HG03139 (cell line): ENCODE results near the gene EGLN2.
"Not testable (repeated sequence)": the region's sequence is repeated elsewhere in the genome, so short reads cannot be mapped to it uniquely, and the experiment has no call there.

Source experiments
- ATAC-seq: cut with Tn5 transposase; IDR thresholded peaks from one replicate; pipeline ENCODE4 v1.9.1; 2021; ENCODE audit not compliant: unreplicated experiment

EGLN2 gene

DNA sequence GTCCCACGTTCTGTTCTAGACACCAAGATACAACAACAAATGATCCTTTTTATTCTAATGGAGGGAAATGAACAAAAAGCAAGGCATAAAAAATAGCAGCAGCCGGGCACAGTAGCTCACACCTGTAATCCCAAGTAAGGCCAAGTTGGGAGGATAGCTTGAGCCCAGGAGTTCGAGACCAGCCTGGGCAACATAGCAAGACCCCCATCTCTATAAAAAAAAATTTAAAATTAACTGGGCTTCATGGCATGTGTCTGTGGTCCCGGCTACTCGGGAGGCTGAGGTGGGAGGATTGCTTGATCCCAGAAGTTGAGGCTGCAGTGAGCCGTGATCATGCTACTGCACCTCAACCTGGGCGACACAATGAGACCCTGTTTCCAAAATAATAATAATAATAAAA lies 22.6 kb upstream of the EGLN2 start:
- no peak for ATAC-seq

DNA sequence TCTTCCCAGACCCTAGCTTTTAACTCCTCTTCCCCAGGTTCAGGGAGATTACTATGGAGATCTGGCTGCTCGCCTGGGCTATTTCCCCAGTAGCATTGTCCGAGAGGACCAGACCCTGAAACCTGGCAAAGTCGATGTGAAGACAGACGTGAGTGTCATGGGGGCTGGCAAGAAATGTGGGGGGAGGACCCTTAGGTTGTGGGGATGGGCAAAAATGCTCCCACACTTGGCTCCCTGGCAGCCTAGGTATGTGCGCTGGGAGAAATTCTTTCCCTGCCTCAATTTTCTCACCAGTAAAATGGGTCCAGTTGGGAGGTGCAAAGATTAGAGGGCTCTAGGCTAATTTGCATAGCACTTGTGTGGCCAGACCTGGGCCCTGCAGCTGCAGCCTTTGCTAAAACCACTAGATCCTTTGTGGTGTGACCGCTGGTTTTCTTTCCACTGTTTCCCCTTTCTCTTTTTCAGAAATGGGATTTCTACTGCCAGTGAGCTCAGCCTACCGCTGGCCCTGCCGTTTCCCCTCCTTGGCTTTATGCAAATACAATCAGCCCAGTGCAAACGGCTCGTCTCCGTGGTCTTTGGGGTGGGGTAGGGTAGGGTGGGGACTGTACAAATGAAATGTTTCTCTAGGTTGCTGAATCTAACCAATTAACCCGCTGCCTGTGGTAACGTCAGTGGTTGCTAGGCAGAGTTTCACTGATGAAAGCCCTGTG lies 21.9 kb upstream of the EGLN2 start:
- ATAC-seq: peak; percentile 49

DNA sequence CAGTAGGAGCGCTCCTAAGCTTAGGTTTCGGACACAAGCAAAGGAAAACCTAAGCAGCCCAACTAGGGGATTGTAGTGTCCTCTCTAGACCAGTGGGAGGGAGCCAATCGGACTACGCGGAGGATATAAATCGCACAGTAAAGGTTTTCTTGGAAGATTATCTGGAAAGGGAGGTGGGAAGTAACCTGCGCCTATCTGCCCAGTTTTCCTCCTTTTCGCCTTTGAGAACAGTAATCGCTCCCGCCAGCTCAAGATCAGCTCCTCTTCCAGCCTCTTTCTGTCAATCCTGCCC lies 21.4 kb upstream of the EGLN2 start:
- ATAC-seq: no peak

DNA sequence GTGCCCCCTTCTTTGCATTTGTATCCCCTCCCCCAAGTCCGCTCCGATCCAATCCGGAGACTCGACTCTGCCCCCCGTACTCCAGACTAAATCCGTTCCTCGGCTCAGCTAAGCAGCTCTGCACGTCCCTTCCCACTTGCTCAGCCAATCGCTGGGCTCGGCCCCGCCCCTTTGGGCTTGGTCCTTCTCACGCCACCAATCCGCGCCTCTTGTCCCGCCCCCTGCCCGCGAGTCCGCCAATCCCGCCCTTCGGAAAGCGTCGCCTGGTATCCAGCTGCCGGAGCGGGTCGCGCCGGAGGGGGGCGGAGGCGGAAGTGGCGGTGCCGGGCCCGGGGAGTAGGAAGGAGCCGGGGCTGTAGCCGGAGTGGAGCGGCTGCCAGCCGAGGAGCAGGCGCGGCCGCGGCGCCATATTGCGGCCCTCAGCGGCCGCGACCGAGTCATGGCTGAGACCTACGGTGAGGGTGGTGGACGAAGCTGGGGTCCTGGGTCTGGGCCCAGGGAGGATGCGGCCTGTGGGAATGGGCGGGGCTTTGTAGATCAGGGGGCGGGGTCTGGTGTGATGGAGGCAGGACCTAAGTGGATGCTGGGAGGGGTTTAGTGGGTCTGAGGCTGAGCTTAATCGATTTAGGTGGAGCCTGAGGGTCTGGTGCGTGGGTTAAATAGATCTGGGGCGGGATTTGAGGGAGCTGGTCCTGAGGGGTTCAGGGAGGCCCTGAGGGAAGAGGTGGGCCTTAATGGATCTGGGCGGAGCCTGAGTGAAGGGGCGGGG lies 20.9 kb upstream of the EGLN2 start, which contains the start of gene RAB4B:
Gene RAB4B (plus strand): TSS at position 311 of the 769 bp plus-strand sequence. CDS start 129 bp downstream, at position 440.
- ATAC-seq: peak; percentile 60

GRCh38 chr19:40778706-40779284 lies 20.2 kb upstream of the EGLN2 start:
- no peak for ATAC-seq

DNA sequence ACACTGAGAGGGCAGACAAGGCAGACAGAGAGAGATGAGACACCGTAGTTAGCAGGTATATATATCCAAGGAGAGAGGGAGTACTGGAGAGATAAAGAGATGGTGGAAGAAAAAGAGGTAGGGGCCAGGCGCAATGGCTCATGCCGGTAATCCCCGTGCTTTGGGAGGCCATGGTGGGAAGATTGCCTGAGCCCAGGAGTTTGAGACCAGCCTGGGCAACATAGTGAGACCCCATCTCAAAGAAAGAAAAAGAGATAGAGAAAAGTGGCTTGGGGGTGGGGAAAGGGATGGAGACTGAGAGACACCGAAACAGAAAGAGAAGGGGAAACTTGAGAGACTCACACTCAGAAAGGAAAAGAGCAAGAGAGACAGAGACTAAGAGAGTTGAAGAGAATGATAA lies 18.4 kb upstream of the EGLN2 start:
- no peak for ATAC-seq

DNA sequence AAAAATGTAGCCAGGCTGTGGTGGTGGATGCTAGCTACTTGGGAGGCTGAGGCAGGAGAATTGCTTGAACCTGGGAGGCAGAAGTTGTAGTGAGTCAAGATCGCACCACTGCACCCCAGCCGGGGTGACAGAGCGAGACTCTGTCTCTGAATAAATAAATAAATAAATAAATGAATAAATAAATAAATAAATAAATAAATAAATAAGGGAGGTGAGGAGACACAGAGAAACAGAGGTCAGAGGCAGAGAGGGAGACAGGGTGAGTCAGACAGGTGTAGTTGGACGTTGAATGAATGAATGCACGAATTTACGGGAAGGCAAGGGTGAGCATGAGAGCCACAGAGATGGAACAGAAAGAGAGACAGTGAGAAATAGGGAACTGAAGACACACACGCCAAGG lies 17.9 kb upstream of the EGLN2 start:
- ATAC-seq: no peak

GRCh38 chr19:40783711-40784110 lies 15.3 kb upstream of the EGLN2 start:
- ATAC-seq: no peak

DNA sequence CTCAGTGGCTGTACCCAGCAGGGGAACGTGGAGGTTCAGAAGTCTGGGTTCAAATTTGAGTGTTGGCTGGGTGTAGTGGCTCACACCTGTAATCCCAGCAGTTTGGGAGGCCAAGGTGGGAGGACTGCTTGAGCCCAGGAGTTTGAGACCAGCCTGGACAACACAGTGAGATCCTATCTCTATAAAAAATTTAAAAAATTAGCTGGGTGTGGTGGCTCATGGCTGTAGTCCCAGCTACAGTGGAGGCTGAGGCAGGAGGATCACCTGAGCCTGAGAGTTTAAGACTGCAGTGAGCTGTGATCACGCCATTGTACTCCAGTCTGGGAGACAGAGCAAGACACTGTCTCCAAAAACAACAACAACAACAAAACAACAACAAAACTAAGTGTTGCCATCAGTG lies 14.8 kb upstream of the EGLN2 start:
- ATAC-seq: not testable (repeated sequence)

DNA sequence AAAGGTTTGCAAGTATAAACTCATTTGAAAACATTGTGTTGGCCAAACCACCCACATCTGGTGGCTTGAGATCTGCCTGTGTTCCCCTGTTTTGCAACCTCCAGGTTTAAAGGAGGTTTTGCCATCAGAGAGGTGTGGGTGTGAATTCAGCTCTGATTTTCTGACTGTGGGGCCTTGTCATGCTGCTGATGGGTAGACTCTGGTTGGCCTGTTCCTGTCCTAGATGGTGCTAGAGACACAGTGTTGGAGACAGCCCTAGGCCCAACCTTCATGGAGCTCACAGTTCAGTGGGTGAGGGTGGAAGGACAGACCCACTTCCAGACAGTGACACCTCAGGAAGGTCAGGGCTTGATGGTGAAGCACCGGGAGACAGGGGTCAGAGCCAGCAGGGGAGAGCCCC lies 13.5 kb upstream of the EGLN2 start:
- no peak for ATAC-seq

DNA sequence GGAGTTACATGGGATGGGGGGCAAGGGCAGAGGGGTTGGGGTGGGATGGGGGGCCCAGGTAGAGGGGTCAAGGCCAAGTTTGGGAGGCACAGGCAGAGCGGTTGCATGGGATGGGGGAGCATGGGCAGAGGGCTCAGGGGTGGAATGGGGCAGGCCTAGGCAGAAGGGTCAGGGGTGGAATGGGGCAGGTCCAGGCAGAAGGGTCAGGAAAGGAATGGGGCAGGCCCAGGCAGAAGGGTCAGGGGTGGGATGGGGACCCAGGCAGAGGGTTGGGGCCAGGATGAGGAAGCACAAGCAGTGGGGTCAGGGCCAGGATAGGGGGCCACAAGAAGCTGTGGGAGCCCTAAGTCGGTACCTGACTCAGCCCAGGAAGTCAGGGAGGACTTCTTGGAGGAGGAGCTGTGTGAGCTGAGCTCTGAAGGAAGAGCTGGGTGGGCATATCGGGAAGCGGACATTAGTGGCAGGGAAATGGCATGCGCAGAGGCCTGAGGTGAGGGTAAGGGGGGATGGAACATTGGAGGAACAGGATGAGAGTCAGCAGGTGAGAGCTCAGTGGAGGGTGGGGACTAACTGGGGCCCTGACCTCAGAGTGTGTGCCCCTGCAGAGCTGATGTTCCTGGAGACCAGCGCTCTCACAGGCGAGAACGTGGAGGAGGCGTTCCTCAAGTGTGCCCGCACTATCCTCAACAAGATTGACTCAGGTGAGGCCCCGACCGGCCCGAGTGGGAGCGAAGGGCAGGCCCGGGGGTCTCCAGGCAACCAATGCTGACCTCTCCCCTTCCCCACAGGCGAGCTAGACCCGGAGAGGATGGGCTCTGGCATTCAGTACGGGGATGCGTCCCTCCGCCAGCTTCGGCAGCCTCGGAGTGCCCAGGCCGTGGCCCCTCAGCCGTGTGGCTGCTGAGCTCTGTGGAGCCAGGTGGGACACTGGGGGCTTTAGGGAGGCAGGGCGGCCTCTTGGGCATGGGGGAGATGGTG lies 12.6 kb upstream of the EGLN2 start:
- ATAC-seq: no peak

GRCh38 chr19:40791349-40791748 lies 7.6 kb upstream of the EGLN2 start:
- ATAC-seq: no peak

GRCh38 chr19:40791996-40792395 lies 7.0 kb upstream of the EGLN2 start:
- ATAC-seq: no peak

- no peak for ATAC-seq
Observed at GRCh38 chr19:40797166-40797962, 1.6 kb upstream of the EGLN2 start.

DNA sequence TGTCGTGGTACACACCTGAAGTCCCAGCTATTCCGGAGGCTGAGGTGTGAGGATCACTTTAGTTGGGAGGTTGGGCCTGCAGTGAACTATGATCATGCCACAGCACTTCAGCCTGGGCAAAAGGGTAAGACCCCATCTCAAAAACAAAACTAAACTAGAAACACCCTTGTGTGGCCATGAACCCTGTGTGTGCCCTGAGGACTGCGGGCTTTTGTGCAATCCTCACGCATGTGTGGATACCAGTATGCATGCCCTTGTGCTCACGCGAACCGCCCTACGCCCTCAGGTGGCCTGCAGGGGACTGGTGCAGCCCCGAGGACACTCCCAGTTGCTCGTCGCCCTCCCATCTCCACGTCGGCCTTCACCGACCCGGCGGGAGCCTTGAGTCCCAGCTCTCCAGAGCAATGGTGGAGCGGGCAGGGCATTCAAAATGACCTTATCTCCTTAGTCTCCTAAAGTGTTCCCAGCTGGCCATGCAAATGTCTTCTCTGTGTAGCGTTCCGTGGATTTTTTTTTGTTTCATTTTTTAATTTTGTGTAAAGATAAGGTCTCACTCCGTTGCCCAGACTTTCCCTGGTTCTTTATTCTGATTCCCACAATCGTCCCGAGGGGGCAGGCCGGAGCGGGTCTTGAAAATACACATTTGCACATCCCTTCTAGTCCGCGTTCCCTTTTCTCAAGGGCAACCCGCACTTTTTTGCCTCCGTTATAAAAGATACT lies 868 bp upstream of the EGLN2 start:
- ATAC-seq: no peak

DNA sequence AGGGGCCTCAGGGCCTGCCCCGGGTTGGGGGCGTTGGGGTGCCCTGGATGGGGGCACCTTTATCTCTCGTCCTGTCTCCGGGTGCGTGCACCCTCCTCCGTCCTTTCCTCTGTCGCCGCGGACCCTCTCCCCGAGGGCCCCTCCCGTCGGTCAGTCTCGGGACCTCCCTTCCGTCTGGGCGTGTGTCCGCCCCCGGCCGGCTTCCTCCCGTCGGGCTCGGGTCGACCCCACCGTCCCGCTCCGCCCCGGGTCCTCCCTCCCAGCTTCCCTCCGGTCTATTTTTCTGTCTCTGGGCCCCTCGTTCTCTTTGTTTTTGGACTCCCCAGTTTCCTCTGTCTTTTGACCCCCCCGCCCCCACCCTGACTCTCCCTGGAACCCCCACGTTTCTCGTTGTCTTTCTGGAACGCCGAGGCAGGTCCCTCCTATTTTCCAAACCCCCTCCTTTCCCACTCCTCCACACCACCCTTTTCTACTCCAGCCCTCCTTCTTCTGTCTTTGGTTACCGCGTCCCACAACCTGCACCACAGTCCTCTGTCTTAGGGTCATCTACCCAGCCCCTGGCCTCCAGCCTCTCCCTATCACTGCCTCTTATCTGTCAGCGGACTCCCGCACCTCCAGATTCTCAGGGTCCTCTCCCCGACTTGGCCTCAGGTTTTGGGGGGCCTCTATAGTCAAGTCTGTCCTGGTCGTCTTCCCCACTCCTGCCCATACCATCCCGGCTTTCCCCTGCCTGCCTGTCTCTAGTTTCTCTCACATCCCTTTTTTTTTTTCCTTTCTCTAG lies 757 bp downstream of the EGLN2 start:
- ATAC-seq: no peak

- no peak for ATAC-seq
Observed at GRCh38 chr19:40800339-40800996, 1.5 kb downstream of the EGLN2 start.

- no peak for ATAC-seq
Observed at GRCh38 chr19:40800997-40801377, 2.0 kb downstream of the EGLN2 start.
